Measurements from ENCODE around the gene FGFRL1.
A peak's percentile ranks its signal among the peaks of the same experiment; 100 is the strongest.

Gene FGFRL1

GRCh38 chr4:1006856-1007255, 4.6 kb upstream of the FGFRL1 start:
- no peak for DNase-seq (ENCODE audit: low spot score)

GRCh38 chr4:1008840-1009541, 2.4 kb upstream of the FGFRL1 start:
- DNase-seq (ENCODE audit: low spot score): no peak

- DNase-seq (ENCODE audit: low spot score): peak; percentile 52
Observed at GRCh38 chr4:1009542-1010394, 1.7 kb upstream of the FGFRL1 start.

GRCh38 chr4:1010395-1011021, 918 bp upstream of the FGFRL1 start:
- DNase-seq (ENCODE audit: low spot score): peak; percentile 71

DNA sequence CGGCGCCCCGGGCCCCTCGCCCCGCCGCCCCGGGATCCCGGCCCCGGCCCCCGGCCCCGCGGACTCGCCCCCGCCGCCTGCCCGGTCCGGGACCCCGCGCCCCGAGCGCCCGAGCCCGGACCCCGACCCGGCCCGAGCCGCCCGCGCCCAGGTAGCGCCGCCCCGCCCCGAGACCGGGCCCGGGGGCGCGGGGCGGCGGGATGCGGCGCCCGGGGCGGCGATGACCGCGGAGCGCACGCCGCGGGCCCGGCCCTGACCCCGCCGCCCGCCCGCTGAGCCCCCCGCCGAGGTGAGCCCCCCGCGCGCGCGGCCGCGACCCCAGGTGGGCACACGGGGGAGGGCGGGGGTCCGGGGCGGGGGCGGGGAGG, 224 bp downstream of the FGFRL1 start:
- DNase-seq (ENCODE audit: low spot score): no peak

- DNase-seq (ENCODE audit: low spot score): peak; percentile 72
Observed at GRCh38 chr4:1012034-1012739, 761 bp downstream of the FGFRL1 start.

DNA sequence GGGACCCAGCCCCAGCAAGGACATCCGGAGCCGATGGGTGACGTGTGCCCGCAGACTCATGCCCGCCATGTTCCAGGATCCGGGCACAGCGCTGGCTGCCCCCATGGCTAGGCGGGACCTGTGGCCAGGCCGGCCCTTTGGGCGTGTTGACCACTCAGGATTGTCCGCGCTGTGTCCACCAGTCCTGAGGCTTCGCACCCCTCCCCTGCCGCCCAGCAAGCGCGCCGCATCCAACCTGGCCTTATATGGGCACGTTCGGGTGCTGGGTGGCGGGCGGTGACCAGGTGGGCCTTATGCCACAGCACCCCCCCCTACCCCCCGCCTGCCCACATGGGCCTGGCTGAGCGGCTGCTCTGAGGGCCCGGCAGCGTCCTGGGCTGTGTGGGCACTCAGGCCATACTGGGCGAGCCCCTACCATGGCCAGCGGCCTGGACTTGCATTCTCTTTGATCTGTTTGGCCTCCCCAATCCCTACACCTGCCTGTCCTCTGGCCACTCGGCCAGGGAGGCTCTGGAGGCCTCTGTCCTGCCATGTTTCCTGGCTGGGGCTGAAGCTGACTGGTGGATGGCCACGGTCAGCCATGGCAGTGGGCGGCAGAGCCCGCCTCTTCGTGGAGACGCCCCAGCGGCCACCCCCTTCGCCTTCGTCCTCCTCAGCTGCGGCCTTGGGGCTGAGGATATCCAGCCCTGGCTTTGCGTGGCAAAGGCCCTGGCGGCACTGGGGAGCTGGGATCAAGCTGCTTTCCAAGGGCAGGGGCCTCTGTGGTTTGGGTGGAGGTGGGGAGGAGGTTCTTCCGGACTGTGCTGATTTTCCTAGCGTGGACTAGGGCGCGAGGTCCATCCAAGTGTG, 2.0 kb downstream of the FGFRL1 start:
- no peak for DNase-seq (ENCODE audit: low spot score)

DNA sequence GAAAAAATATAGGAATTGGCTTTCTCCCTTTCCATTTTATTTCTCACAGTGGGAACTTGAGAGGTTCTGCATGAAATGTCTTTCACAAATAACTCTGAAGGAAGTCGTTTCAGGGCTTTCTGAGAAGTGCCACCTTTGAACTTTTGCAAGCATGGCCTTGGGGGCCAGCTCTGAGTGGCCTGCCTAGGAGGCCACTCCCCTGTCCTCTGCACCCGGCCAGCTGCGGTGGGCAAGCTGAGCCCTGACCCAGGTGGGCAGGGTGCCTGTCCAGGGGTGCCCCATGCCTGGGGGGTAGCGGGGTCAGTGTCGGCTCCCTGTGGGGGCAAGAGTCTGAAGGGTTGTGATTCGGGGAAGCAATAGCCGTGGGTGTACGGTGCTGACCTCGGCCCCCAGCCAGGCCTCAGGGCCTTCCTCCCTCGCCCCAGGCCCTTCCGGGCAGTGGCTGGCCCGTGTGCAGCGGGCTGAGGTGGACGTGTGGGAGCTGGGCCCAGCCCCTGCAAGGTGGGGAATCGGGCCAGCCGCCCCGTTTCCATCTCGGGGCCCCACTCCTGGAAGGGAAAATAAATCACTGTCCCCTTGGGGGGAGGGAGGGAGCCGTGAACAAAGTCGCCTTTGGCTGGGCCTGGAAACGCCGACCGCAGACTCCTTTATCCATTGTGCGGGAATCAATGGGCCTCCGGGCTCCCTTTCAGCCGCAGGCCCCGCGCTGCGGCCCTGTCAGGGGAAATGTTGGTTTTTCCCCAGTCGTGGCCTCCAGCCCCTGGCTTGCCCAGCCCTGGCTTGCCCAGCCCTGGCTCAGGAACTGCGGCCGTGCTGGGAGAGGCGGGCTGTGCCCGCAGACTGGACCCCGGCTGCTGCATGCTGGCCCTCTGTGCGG, 3.1 kb downstream of the FGFRL1 start:
- no peak for DNase-seq (ENCODE audit: low spot score)

GRCh38 chr4:1015179-1015578, 3.8 kb downstream of the FGFRL1 start:
- DNase-seq (ENCODE audit: low spot score): no peak

DNA sequence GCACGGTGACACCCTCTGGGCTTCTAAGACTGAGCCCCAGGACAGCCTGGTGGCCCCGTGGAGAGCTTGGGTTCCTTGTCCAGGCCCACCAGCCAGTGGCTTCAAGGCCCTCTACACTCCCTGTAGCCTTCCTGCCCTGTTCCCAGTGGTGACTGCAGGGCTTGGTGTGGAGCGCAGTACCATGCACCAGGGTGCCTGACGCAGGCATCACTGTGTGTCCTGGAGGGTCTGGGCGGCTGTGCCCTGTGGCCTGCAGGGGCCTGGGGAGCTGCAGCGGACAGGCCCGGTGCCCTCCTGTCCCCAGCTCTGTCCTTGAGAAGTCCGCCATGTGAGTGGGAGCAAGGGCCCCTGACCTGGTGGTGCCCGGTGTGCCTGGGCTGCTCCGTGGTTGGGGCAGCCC, 4.3 kb downstream of the FGFRL1 start:
- no peak for DNase-seq (ENCODE audit: low spot score)

DNA sequence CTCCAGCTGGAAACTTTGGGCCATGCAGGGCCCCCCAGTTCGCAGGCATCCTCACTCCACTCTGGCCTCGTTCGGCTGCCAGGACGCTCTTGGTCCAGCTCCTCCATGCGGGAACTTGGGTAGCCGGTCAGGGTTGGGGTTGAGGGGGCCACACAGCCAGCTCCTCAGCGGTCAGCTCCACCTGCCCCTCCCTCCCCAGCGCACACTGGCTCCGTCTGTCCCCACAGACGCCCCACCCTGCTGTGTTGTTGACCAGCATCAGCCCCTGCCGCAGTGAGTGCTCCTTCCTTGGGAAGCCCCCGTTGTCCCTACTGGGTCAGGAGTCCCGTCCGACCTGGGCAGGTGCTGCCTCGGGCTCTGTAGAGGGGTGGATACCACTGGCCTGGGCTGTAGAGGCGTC, 5.8 kb downstream of the FGFRL1 start:
- no peak for DNase-seq (ENCODE audit: low spot score)

DNA sequence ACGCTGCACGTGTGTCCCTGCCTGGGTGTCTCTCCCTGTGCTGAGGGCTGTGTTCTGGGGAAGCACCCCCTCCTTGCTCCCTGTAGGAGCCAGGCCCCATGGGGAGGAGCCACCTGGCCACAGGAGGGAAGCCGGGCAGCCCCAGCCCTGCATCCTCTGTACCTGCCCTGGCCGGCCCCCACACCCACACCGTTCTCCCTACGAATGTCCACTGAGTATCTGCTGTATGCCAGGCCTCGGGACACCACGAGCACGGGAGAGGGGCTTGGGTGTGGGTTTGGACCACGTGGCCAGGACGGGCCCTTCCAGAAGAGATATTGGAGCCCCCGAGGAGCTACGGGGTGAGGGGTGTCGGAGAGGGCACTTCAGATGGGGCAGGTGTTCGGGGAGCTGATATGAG, 6.3 kb downstream of the FGFRL1 start:
- DNase-seq (ENCODE audit: low spot score): no peak

- DNase-seq (ENCODE audit: low spot score): no peak
Observed at GRCh38 chr4:1018147-1019020, 7.0 kb downstream of the FGFRL1 start.

DNA sequence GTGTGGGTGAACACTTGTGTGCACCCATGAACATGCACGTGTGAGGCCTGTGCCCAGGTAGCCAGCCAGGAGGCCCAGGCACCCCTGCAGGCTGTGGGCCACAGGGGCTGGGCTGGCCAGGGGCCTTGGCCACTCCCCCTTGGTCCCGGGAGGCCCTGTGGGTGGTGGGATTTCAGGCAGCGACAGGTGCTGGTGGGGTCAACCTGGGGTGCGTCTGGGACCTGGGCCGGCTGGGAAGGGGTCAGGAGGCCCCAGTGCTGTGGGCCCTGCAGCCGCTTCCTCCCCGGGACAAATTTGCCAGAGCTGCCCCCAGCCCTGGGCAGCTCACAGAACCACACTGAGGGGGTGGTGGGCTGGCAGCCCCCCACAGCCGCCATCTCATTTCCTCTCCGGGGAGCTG, 7.9 kb downstream of the FGFRL1 start:
- DNase-seq (ENCODE audit: low spot score): no peak

DNA sequence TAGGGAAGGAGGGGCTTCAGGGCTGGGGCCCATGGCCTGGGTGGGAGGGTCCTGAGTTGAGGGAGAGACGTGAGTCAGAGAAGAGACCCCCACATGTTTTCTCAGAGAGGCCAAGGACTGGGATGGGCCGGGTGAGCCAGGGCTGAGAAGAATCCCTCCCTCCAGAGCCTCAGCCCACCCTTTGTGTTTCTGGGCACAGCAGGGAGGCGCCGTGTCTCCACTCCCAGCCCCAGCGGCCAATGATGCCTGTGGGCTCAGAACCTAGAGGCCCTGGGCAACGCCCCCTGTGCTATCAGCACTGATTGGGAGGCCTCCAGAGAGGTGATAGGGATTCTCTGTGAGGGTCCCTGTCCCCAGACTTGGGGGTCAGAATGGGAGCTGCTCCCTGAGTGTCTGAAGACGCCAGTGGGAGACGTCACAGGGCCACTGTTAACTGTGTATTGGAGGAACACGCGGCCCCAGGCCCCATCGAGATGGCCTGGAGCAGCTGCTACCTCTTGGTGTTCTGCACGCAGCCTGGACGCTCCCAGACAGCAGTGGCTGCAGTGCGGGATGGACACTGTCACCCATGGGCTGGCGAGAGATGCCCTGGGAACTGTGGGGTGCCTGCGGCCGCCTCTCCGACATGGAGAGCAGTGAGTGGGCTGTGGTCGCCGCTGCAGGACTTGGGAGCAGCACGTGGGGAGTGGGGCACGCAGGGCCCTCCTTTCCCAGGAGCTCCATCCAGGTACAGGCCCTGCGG, 8.5 kb downstream of the FGFRL1 start:
- DNase-seq (ENCODE audit: low spot score): no peak

DNA sequence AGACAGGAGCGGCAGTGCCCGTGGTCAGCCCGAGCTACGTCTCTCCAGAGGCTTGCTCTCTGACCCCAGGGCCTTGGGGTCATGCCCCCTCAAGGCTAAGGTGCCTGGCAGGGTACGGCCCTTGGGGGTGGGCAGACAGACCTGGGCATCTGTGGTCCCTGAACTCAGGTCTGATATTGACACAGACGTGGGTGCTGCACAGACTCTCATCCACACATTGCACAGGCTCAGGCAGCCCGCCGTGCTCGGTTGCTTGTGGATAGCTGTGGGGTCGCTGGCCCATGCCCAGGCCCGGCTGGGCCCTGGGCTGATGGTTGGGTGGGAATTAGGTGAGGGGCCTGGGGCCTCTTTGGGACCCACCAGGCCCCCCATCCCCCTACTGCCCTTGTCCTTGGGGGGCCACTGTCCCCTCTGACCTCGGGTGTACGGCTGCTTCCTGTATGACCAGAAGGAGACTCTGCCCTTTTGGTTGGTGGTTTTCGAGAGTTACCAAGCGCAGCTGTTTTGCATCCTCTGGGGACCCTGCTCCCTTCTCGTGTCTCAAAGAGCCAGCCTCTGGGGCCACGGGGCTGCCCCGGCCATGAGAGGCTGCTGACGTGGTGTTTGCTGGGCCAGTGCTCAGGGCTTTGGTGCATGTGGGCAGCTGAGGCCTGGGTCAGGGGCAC, 10.1 kb downstream of the FGFRL1 start:
- no peak for DNase-seq (ENCODE audit: low spot score)

DNA sequence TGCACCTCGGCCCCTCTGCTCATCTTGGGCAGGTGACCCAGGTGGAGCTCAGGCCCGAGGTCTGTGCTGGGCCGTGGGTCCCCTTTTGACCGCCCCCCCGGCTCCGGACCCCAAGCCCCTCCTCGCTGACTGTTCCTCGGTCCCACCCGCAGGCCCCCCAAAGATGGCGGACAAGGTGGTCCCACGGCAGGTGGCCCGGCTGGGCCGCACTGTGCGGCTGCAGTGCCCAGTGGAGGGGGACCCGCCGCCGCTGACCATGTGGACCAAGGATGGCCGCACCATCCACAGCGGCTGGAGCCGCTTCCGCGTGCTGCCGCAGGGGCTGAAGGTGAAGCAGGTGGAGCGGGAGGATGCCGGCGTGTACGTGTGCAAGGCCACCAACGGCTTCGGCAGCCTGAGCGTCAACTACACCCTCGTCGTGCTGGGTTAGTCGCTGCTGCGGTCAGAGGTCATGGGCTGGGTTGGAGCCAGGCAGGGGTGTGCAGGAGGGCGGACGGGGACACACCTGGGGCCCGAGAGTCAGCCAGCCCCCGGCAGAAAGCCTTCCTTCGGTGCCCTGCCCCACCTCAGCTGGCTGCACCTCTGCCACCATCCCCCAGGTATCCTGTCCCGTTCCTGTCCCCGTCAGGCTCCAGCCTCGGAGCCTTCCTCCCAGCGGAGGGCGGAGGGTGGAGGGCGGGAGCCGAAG, 10.8 kb downstream of the FGFRL1 start:
- no peak for DNase-seq (ENCODE audit: low spot score)

DNA sequence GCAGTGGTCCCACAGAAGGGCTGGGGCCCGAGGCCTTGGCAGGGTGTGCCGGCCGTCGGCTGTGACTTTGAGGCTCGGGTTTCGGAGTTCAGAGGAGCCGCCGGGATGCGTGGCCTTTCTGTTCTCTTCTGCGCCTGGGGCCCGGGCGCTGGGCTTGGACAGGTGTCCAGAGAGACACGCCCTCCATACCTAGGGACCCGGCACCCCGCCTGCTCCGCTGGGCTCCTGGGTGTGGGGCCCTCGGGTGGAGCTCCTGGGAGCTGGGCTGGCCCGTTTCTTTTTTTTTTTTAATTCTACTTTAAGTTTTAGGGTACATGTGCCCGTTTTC, 11.3 kb downstream of the FGFRL1 start:
- no peak for DNase-seq (ENCODE audit: low spot score)
